Activated naive CD4-positive, alpha-beta T cell treated with anti-CD3 and anti-CD28 coated beads for 36 hours (primary cell): ENCODE results near the gene RTL1. TPM values are rescaled to one million over a fixed set of nuclear protein-coding genes. Genes with fewer than 3 reads are reported as not detected.

Source experiments
- CTCF ChIA-PET: fragments of 350-600 bp; sonication (Branson Sonifier 250); formaldehyde crosslinking; loops from one replicate; lab custom pipeline; 2021; ENCODE audit warnings: antibody characterized with exemption; lab: Charles Lee
- DNase-seq: peaks from one replicate; pipeline ENCODE4 v3.0.0-alpha.2; 2020
- H3K27ac Mint-ChIP-seq: one replicate; pipeline ENCODE4 v1.8.0; 2021; ENCODE audit warnings: mild to moderate bottlenecking, mixed read lengths
- H3K27me3 Mint-ChIP-seq: one replicate; pipeline ENCODE4 v1.8.0; 2021; ENCODE audit warnings: low read depth, mixed read lengths
- H3K36me3 Mint-ChIP-seq: one replicate; pipeline ENCODE4 v1.8.0; 2021; ENCODE audit warnings: low read depth, mixed read lengths
- H3K4me1 Mint-ChIP-seq: one replicate; pipeline ENCODE4 v1.8.0; 2021; ENCODE audit warnings: low read depth, mixed read lengths
- H3K4me3 Mint-ChIP-seq: one replicate; pipeline ENCODE4 v1.8.0; 2021; ENCODE audit warnings: mild to moderate bottlenecking, moderate library complexity, mixed read lengths
- H3K9me3 Mint-ChIP-seq: one replicate; pipeline ENCODE4 v1.8.0; 2021; ENCODE audit warnings: mixed read lengths
- intact Hi-C: fragments of 100-400 bp; cut with micrococcal nuclease; formaldehyde crosslinking; loops from one replicate; pipeline ENCODE4 v1.15.1; 2023
- total RNA-seq, 2 experiments: library from RNA; stranded (reverse); gene quantifications; one replicate each; pipeline ENCODE4 v1.2.3, GENCODE V29; 2021

RTL1 gene
- total RNA-seq, 2 experiments from 2014 or later = not detected

DNA sequence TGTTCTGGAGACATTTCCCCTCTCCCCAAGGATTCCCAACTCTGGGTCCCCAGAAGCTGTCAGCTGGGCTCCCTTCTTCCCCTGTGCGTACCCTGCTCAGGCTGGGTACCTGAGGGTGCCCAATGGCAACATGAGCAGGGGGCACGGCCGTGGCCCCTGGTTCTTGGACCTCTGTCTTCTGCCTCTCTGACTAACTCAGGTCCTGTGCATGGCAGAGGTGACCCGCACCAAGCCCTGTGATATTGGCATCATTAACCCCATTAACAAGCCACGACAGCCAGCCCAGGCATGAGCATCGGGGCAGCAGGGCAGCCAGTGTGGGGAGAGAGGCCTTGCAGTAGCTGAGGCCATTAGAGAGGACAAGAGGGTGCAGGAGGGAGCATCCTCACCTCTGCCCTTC lies 28.4 kb downstream of the RTL1 start:
- Mint-ChIP-seq H3K27me3 (no peaks in the 10 kb centered on the region), H3K9me3 (no peaks in the 10 kb centered on the region), H3K4me3 (no peak overlapping the region), H3K36me3 (no peaks in the 10 kb centered on the region), H3K27ac (no peak overlapping the region), H3K4me1 (no peaks in the 10 kb centered on the region)
- intact Hi-C loops = no loop called here
- no peak for DNase-seq
- CTCF ChIA-PET = no interaction called here

DNA sequence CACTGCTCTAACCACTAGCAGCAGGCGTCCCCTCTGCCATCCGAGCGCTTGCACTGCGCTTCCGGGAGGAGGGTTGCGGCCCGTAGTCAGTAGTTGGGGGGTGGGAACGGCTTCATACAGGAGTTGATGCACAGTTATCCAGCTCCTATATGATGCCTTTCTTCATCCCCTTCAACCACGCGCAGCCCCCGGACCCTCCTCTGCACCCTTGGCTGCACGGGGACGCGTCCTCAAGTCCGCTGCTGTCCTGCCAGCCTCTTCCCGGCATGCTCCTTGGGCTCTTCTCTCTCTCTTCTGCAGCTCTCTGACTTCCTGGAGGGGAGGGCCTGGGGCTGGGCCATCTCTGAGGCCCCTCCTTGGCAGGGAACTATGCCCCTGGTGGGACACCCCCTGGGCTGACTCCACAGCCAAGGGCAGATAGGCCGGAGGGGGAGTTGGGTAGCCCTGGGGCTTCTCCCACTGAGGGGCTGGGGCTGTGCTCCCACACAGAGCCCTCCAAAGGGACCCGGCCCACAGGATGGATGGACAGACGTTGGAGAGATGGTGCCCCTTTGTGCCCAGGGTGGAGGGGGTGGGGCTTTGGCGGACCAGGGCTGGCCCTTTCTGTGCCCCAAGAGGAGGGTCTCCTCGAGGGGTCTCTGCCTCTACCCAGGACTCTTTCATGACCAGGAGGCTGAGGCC lies 29.0 kb downstream of the RTL1 start:
- CTCF ChIA-PET = no interaction called here
- H3K36me3 Mint-ChIP-seq = no peaks in the 10 kb centered on the region
- no peak for DNase-seq
- H3K9me3 Mint-ChIP-seq = no peaks in the 10 kb centered on the region
- H3K4me1 Mint-ChIP-seq = no peaks in the 10 kb centered on the region
- no peaks in the 10 kb centered on the region for H3K27me3 Mint-ChIP-seq
- H3K4me3 Mint-ChIP-seq = no peak overlapping the region
- intact Hi-C loops = no loop called here
- H3K27ac Mint-ChIP-seq = no peak overlapping the region

DNA sequence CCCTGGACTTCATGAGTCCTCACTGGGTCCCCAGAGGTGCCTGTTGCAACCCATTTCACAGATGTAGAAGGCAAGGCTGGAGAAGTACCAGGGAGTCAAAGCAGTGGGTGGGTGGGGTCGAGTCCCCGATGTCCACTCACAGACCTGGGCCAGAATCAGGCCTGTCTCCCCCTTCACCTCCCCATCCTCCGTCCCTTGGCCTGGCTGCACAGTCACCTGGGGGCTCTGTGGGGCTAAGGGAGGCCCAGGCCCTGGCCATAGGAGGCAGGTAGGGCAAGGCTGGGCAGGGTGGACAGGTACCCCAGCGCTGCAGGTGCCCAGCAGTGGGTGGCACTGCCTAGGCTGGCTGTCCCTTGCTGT lies 29.5 kb downstream of the RTL1 start:
- Mint-ChIP-seq H3K4me3 (no peak overlapping the region), H3K4me1 (no peaks in the 10 kb centered on the region), H3K27ac (no peak overlapping the region), H3K27me3 (no peaks in the 10 kb centered on the region), H3K36me3 (no peaks in the 10 kb centered on the region), H3K9me3 (no peaks in the 10 kb centered on the region)
- no peak for DNase-seq
- intact Hi-C loops = no loop called here
- CTCF ChIA-PET = no interaction called here

DNA sequence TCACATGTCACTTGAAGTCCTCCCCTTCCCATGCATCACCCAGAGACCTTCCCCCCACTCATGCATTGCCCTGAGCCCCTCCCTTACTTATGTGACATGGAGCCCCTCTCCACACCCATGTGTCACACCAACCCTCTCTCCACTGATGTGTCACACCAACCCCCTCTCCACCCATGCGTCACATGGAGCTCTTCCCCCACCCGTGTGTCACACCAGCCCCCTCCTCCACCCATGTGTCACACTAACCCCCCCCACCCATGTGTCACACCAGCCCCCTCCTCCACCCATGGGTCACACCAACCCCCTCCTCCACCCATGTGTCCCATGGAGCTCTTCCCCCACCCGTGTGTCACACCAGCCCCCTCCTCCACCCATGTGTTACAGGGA lies 30.4 kb downstream of the RTL1 start:
- Mint-ChIP-seq H3K4me1 (no peaks in the 10 kb centered on the region), H3K27ac (no peak overlapping the region), H3K36me3 (no peaks in the 10 kb centered on the region), H3K9me3 (no peaks in the 10 kb centered on the region), H3K27me3 (no peaks in the 10 kb centered on the region), H3K4me3 (no peak overlapping the region)
- intact Hi-C loops = no loop called here
- no peak for DNase-seq
- CTCF ChIA-PET = no interaction called here

DNA sequence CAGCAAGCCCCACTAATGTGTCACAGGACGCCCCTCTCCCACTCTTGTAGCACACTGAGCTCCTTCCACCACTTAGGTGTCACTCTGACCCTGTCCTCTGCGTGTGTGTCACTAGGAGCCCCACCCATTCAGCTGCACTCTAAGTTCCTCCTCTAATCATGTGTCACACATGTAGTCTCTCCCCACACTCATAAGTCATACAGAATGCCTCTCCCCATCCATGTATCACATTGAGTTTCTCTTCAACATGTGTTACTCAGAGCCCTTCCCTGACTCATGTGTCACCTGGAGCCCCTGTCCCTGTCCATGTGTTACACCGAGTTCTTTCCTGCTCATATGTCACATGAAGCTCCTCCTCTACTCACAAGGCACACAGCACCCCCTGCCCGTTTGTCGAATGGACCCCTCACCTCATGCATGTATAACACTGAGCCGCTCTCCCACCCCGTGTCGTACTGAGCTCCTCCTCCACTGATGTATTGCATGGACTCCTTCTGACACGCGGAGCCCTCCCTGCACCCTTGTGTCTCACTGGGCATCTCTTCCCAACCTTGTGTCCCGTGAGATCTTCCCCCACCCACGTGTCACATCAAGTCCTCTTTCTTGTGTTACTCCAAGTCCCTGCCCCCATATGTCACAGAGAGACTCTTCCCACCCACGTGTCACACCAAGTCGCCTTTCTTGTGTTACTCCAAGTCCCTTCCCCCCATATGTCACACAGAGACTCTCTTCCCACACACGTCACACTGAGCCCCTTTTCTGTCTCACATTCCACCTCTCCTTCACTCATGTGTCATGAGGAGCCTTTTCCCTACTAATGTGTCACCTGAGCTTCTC lies 31.0 kb downstream of the RTL1 start:
- intact Hi-C loops = no loop called here
- H3K27me3 Mint-ChIP-seq = no peaks in the 10 kb centered on the region
- no peaks in the 10 kb centered on the region for H3K4me1 Mint-ChIP-seq
- H3K4me3 Mint-ChIP-seq = no peak overlapping the region
- H3K36me3 Mint-ChIP-seq = no peaks in the 10 kb centered on the region
- no peak overlapping the region for H3K27ac Mint-ChIP-seq
- CTCF ChIA-PET = no interaction called here
- DNase-seq = no peak
- no peaks in the 10 kb centered on the region for H3K9me3 Mint-ChIP-seq

DNA sequence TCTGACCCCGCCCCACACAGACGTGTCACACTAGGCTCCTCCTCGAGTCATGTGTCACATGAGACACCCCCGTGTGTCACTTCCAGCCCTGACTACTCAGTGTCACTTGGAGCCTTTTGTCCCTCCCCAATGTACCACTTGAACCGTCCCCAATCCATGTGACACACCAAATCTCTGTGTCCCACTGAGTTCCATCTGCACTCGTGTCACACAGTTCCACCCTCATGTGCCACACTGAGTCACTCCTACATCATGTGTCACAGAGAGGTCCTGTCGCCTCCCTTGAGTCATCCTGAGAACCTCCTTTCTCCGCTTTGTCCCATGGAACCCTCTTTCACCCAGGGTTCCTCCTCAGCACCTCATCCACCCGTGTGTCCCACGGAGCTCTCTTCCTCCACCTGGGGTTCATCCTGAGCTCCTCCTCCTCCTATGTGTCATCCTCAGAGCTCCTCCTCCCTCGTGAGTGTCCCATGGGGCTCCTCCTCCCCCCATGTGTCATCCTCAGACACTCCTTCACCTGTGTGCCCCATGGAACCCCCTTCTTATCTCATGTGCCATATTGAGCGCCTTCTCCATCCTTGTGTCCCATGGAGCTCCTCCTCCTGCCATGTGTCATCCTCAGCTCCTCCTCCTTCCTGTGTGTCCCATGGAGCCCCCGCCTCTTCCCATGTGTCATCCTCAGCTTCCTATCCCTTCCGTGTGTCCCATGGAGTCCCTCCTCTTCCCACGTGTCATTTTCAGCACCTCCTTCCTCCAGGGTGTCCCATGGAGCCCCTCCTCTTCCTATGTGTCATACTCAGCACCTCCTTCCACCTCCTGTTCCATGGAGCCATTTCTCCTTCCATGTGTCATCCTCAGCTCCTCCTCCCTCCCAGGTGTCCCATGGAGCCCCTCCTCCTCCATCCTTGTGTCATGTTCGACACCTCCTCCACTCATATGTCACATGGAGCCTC lies 32.0 kb downstream of the RTL1 start:
- no peaks in the 10 kb centered on the region for H3K27me3 Mint-ChIP-seq
- no peaks in the 10 kb centered on the region for H3K36me3 Mint-ChIP-seq
- CTCF ChIA-PET = no interaction called here

DNA sequence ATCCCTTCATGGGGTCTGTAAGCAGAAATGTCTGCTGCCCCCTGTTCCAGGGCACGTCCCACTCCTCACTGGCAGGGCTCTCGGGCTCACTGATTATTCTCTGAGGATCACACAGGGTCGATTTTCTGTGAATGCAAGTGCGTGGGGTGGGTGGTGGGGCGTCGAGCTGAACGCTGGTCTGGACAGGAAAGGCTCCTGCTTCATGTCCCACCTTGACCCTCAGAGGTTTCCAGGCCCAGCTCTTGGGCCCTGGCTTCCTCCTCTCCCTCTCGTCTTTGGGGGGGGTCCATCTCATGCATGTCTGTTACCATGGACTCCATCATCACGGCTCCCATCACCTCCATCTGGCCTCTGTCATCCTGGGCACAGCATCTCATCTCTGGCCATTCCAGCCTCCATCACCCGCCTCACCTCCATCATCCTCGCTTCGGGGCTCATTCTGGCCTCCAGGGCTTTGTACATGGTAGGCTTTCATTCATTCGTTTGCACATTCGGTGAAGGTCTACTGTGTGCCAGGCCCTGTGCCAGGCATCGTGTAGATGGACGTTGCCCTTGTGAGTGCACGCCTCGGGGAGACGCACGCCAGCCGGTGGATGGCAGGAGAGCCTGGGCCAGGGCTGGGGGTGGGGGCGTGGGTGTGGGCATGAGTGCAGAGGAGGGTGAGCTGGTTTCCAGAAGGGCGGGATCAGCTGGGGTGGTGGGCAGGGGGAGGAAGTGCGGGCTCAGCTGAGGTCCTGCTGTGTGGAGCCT lies 34.7 kb downstream of the RTL1 start:
- Mint-ChIP-seq H3K4me1 (no peaks in the 10 kb centered on the region), H3K9me3 (no peaks in the 10 kb centered on the region), H3K36me3 (no peaks in the 10 kb centered on the region), H3K4me3 (no peak overlapping the region), H3K27me3 (no peaks in the 10 kb centered on the region), H3K27ac (no peak overlapping the region)
- CTCF ChIA-PET = no interaction called here
- intact Hi-C loops = no loop called here
- DNase-seq = no peak

More for the DNA sequence above, 32.0 kb downstream of the RTL1 start:
- H3K4me1 Mint-ChIP-seq = no peaks in the 10 kb centered on the region
- no peaks in the 10 kb centered on the region for H3K9me3 Mint-ChIP-seq
- H3K4me3 Mint-ChIP-seq = no peak overlapping the region
- intact Hi-C loops = no loop called here
- H3K27ac Mint-ChIP-seq = no peak overlapping the region
- DNase-seq = peak; percentile 15

DNA sequence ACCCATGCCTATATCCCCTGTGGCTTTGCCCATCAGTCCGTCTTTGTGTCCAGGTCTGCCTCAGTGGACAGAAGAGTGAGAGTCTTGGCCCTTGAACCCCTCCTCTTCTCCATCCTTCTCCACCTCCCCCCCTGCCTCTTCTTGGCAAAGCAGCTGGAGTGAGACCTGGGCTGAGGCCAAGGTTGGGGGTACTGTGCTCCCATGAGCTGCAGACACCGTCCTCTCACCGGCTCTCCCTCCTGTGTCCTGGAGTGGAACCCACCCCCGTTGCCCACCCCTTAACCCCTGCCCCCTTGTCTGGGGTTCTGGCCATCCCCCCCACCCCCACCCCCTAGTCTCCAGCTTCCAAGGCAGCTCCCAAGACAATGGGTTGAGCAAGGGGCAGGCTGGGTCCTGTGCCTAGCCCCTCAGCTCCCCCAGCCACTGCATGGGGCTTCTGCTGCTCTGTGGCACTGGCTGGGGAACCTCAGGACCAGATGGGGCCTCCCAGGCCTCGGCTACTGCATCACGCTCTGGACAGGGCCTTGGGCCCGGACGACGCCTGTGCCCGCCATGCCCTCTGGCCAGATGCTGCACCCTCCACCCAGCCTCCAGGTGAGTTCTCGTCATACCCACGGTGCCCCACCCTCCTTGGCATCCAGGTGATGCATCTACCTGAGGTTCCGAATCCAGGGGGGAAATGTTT lies 35.7 kb downstream of the RTL1 start:
- Mint-ChIP-seq H3K9me3 (no peaks in the 10 kb centered on the region), H3K27ac (no peak overlapping the region), H3K4me3 (no peak overlapping the region), H3K36me3 (no peaks in the 10 kb centered on the region), H3K4me1 (no peaks in the 10 kb centered on the region), H3K27me3 (no peaks in the 10 kb centered on the region)
- intact Hi-C loops = no loop called here
- no peak for DNase-seq
- CTCF ChIA-PET = no interaction called here

DNA sequence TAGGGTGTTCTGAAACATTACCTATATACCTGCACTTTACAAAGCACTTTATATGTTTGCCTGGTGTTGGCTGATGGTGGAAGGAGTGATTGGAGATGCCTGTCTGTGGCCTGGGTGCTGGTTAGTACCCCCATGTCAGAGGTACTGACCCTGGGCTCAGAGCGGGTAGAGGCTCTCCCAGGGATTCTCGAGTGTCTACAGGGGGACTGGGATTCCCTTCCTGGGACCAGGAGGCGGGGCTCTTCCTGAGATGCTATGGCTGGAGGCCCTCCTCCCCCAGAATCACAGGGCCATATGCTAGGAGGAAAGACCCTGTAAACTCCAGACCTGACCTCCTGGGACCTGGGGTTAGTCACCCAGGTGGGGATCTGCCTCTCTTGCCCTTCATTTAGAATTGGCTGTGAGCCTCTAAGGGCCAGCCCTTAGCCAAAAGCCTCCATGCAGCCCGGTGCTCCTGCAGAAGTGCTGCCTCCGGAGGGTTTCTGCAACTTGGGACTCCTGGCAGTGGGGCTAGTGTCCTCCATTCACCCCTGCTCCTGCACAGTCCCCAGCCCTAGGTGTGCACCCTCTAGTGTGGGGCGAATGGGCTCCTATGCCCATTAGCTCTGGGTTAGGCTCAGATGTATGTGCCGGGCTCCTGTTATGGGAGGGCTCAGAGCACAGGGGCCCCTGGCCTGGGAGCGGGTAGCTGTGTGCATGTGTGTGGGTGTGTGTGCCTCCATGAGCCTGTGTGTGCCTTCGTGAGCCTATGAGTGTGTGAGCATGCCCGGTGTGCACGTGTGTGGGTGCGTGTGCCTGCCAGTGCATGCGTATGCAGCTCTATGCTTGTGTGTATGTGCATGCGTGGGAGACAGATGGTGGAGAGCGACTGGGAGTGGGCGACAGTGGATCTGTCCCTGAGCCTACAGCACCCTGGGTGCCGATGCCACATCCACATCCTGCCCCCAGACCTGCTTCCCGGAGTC lies 36.6 kb downstream of the RTL1 start:
- no peaks in the 10 kb centered on the region for H3K27me3 Mint-ChIP-seq
- intact Hi-C loops = no loop called here
- no peaks in the 10 kb centered on the region for H3K4me1 Mint-ChIP-seq
- H3K9me3 Mint-ChIP-seq = no peaks in the 10 kb centered on the region
- CTCF ChIA-PET = no interaction called here
- no peak for DNase-seq
- H3K27ac Mint-ChIP-seq = no peak overlapping the region
- H3K36me3 Mint-ChIP-seq = no peaks in the 10 kb centered on the region
- H3K4me3 Mint-ChIP-seq = no peak overlapping the region

DNA sequence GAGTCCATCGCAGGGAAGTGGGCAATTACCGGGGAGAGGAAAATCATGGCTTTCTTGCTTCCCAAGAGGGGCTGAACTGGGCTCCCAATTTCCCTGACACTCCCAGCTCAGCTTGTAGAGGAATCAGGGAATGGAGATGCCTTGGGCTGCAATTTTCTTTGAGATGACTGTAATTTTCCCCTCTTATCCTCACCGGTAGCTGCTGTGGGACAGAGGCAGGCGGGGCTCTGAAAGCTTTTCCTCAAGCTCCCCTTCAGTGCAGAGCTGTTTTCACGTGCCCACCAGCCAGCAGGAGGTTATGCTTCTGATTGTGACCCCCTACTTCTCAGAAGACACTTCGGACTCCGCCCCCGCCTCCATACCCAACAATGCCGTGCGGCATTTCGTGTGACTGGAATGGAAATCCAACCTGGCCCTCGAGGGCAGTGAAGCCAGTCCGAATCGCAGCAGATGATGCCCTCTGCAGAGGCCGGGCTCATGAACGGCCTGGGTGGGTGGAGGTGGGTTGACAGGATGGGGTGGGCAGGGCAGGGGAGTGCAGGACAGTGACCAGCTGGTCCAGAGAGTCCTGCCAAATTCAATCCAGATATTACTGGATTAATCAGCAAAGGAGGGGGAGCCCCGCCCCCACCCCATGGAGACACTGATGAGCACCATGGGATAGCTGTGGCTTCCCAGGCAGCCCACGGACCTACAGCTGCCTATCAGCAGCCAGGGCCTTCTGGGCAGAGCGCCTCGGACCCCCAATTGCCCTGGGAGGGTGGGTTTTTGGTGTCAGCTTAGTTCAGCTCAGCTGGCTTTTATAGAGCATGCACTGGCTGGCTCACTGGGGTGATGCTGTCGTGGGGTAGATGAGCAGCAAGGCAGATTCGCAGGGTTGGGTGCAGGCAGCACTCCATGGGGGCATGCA lies 37.6 kb downstream of the RTL1 start:
- H3K36me3 Mint-ChIP-seq = no peaks in the 10 kb centered on the region
- H3K27ac Mint-ChIP-seq = no peak overlapping the region
- CTCF ChIA-PET = no interaction called here
- H3K4me3 Mint-ChIP-seq = no peak overlapping the region
- H3K4me1 Mint-ChIP-seq = no peaks in the 10 kb centered on the region
- intact Hi-C loops = no loop called here
- no peak for DNase-seq
- H3K9me3 Mint-ChIP-seq = no peaks in the 10 kb centered on the region
- no peaks in the 10 kb centered on the region for H3K27me3 Mint-ChIP-seq
